PC-3 (cell line): ENCODE data around the gene TSPAN32. TPM values are rescaled to one million over a fixed set of nuclear protein-coding genes. Genes with fewer than 3 reads are reported as not detected.

ENCODE experiments used
- ATAC-seq: fragments of 200-7000 bp; cut with Tn5 transposase; 2 replicates; pipeline ENCODE4 v1.9.1; 2020; ENCODE audit warnings: mild to moderate bottlenecking, moderate library complexity
- BruUV-seq: library from RNA; stranded (reverse); fragments of 400-500 nt; replicated peaks from 2 replicates; lab custom pipeline; 2021; lab: Mats Ljungman, UMichigan
- CTCF ChIA-PET: fragments of 300-600 bp; sonication (Branson Sonifier 250); formaldehyde crosslinking; loops from one replicate; lab custom pipeline; 2022; ENCODE audit warnings: antibody characterized with exemption; lab: Charles Lee
- POLR2A ChIA-PET: fragments of 300-600 bp; sonication (Branson Sonifier 250); formaldehyde crosslinking; loops from one replicate; lab custom pipeline; 2022; ENCODE audit warnings: antibody characterized with exemption; ENCODE audit not compliant: unreplicated experiment; lab: Charles Lee
- DNase-seq: peaks from one replicate; pipeline ENCODE4 v3.0.0-alpha.2; 2015
- H2AFZ ChIP-seq: fragments of 300-600 bp; sonication (generic); 2 replicates; pipeline ENCODE4 v1.6.0; 2016; ENCODE audit warnings: antibody characterized with exemption, low read length
- H3F3A ChIP-seq: fragments of 300-600 bp; sonication (generic); one replicate; pipeline ENCODE4 v1.6.0; 2017; ENCODE audit warnings: antibody characterized with exemption, low read length, control low read depth, mild to moderate bottlenecking; ENCODE audit not compliant: unreplicated experiment
- H3K27ac ChIP-seq: fragments of 300-600 bp; sonication (generic); 2 replicates; pipeline ENCODE4 v1.5.1; 2016; ENCODE audit warnings: mild to moderate bottlenecking, low read length
- H3K27me3 ChIP-seq: fragments of 300-600 bp; sonication (generic); 2 replicates; pipeline ENCODE4 v1.6.1; 2016; ENCODE audit warnings: low read length, mixed read lengths
- H3K36me3 ChIP-seq: fragments of 300-600 bp; sonication (generic); 2 replicates; pipeline ENCODE4 v1.6.1; 2016; ENCODE audit warnings: low read depth, mixed run types, low read length, mixed read lengths
- H3K4me1 ChIP-seq: fragments of 300-600 bp; sonication (generic); 2 replicates; pipeline ENCODE4 v1.5.1; 2016; ENCODE audit warnings: low read length; ENCODE audit not compliant: insufficient read depth
- H3K4me2 ChIP-seq: fragments of 300-600 bp; sonication (generic); 2 replicates; pipeline ENCODE4 v1.6.0; 2016; ENCODE audit warnings: low read length
- H3K4me3 ChIP-seq: fragments of 300-600 bp; sonication (generic); 2 replicates; pipeline ENCODE4 v1.5.1; 2016; ENCODE audit warnings: mild to moderate bottlenecking, low read length, mixed read lengths
- H3K79me2 ChIP-seq: fragments of 300-600 bp; sonication (generic); 2 replicates; pipeline ENCODE4 v1.6.1; 2017; ENCODE audit warnings: low read length, mixed read lengths
- H3K9ac ChIP-seq: fragments of 300-600 bp; sonication (generic); 2 replicates; pipeline ENCODE4 v1.6.0; 2016; ENCODE audit warnings: mild to moderate bottlenecking, low read length
- H3K9me2 ChIP-seq: fragments of 300-600 bp; sonication (generic); replicated peaks from 2 replicates; pipeline ENCODE4 v1.6.1; 2016; ENCODE audit warnings: mixed run types, low read length, mixed read lengths
- H3K9me3 ChIP-seq: fragments of 300-600 bp; sonication (generic); 2 replicates; pipeline ENCODE4 v1.6.1; 2016; ENCODE audit warnings: low read length, mixed read lengths
- H4K20me1 ChIP-seq: fragments of 300-600 bp; sonication (generic); 2 replicates; pipeline ENCODE4 v1.6.1; 2016; ENCODE audit warnings: low read length, mixed read lengths
- CTCF ChIP-seq: fragments of 300-600 bp; sonication (generic); conservative IDR thresholded peaks from 2 replicates; pipeline ENCODE4 v1.5.1; 2017; ENCODE audit warnings: antibody characterized with exemption, low read depth, mild to moderate bottlenecking, low read length
- EZH2 ChIP-seq: fragments of 300-600 bp; sonication (generic); IDR thresholded peaks from one replicate; pipeline ENCODE4 v1.6.1; 2017; ENCODE audit warnings: antibody characterized with exemption, mild to moderate bottlenecking, low read length; ENCODE audit not compliant: unreplicated experiment
- EZH2phosphoT487 ChIP-seq: fragments of 300-600 bp; sonication (generic); IDR thresholded peaks from 2 replicates; pipeline ENCODE4 v1.6.1; 2018; ENCODE audit warnings: mild to moderate bottlenecking, antibody characterized with exemption, low read length, borderline replicate concordance
- intact Hi-C: fragments of 100-400 bp; cut with micrococcal nuclease; formaldehyde crosslinking; loops from 2 replicates; pipeline ENCODE4 v1.9.0; 2023
- total RNA-seq: library from RNA; depleted of rRNA; stranded (reverse); fragments of >200 nt; gene quantifications from 2 replicates; pipeline ENCODE4 v1.2.3, GENCODE V29; 2014

Gene TSPAN32
- total RNA-seq, 1 experiment from 2014 or later, result not detected

GRCh38 chr11:2313051-2313951, 11.5 kb downstream of the TSPAN32 start:
- no peaks in the 10 kb centered on the region for H3K9me3 ChIP-seq
- no TSS peak for BruUV-seq
- H3K36me3 ChIP-seq, result no peaks in the 10 kb centered on the region
- no peak overlapping the region for H2AFZ ChIP-seq
- TF ChIP-seq CTCF, result no peak
- TF ChIP-seq EZH2, result no peak
- H3K9me2 ChIP-seq, result no peaks in the 10 kb centered on the region
- ATAC-seq, result no peak
- peaks cover 14% of the 10 kb centered on the region for H3K4me1 ChIP-seq
- no peak overlapping the region for H3K9ac ChIP-seq
- H3K27me3 ChIP-seq, result no peaks in the 10 kb centered on the region
- H3K79me2 ChIP-seq, result no peaks in the 10 kb centered on the region
- CTCF ChIA-PET, result no interaction called here
- POLR2A ChIA-PET, result interaction anchor here (0.6 kb wide), 1 partner anchor 239 kb away, joined by 8 read pairs; no protein-coding TSS in a partner anchor
- H3K4me2 ChIP-seq, result no peak overlapping the region
- intact Hi-C loops, result no loop called here
- H3F3A ChIP-seq, result no peaks in the 10 kb centered on the region
- H3K27ac ChIP-seq, result no peak overlapping the region
- H3K4me3 ChIP-seq, result no peak overlapping the region
- no peaks in the 10 kb centered on the region for H4K20me1 ChIP-seq
- no peak for DNase-seq

GRCh38 chr11:2314136-2314524, 12.3 kb downstream of the TSPAN32 start:
- H3K27me3 ChIP-seq, result no peaks in the 10 kb centered on the region
- H2AFZ ChIP-seq, result no peak overlapping the region
- no TSS peak for BruUV-seq
- intact Hi-C loops, result no loop called here
- no peaks in the 10 kb centered on the region for H3K79me2 ChIP-seq
- DNase-seq (no peak), ATAC-seq (no peak)
- H3F3A ChIP-seq, result no peaks in the 10 kb centered on the region
- no peak overlapping the region for H3K4me3 ChIP-seq
- ChIA-PET CTCF (no interaction called here), POLR2A (no interaction called here)
- H3K9ac ChIP-seq, result no peak overlapping the region
- no peak for TF ChIP-seq CTCF
- TF ChIP-seq EZH2phosphoT487, result no peak
- no peak for TF ChIP-seq EZH2
- no peaks in the 10 kb centered on the region for H3K9me2 ChIP-seq
- peaks cover 14% of the 10 kb centered on the region for H3K4me1 ChIP-seq
- no peaks in the 10 kb centered on the region for H3K9me3 ChIP-seq
- no peaks in the 10 kb centered on the region for H3K36me3 ChIP-seq
- no peak overlapping the region for H3K27ac ChIP-seq
- H3K4me2 ChIP-seq, result no peak overlapping the region
- no peaks in the 10 kb centered on the region for H4K20me1 ChIP-seq
